Testis (tissue), 2 donors: ENCODE results near the gene PRG2.

Experiments used
- POLR2A ChIP-seq: fragments of 450-650 bp; IDR thresholded peaks from one replicate; pipeline ENCODE4 v1.6.1; 2017; ENCODE audit warnings: antibody characterized with exemption, mild to moderate bottlenecking, moderate library complexity
- TF ChIP-seq, protein P1 (sequence below), 3 experiments: fragments of 450-650 bp in 2 of 3; fragments of 200-600 bp in 1 of 3; sonication (generic) in 1 of 3; IDR thresholded peaks; one replicate each; pipeline ENCODE4 v1.5.1; 2016 to 2019; ENCODE audit warnings: antibody characterized with exemption in 3 of 3, mild to moderate bottlenecking in 2 of 3, moderate library complexity in 1 of 3

DNA sequence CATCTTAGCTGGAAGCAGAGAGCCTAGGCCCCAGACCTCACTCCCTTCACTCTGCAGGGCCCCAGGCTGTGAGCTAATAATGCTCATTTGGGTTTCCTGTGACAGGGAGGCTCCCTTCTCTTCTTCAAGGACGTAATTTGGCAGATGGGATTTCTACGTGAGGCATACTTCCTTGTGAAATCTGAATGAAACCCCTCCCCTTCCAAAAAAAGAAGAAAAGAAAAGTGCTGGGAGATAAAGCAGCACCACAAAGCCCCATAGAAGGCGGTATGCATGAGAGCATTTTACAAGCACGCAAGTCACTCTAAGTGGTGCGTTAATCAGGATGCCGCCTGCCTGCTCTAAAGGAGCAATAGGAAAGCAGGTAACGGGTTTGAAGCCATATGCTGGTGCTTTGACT, 46.6 kb downstream of the PRG2 start:
- TF ChIP-seq, protein P1, sequence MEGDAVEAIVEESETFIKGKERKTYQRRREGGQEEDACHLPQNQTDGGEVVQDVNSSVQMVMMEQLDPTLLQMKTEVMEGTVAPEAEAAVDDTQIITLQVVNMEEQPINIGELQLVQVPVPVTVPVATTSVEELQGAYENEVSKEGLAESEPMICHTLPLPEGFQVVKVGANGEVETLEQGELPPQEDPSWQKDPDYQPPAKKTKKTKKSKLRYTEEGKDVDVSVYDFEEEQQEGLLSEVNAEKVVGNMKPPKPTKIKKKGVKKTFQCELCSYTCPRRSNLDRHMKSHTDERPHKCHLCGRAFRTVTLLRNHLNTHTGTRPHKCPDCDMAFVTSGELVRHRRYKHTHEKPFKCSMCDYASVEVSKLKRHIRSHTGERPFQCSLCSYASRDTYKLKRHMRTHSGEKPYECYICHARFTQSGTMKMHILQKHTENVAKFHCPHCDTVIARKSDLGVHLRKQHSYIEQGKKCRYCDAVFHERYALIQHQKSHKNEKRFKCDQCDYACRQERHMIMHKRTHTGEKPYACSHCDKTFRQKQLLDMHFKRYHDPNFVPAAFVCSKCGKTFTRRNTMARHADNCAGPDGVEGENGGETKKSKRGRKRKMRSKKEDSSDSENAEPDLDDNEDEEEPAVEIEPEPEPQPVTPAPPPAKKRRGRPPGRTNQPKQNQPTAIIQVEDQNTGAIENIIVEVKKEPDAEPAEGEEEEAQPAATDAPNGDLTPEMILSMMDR (IDR thresholded peaks at IDR 0.05), result no peak
- TF ChIP-seq POLR2A, result no peak
